HepG2 (cell line): ENCODE results near the gene NISCH. TPM values are rescaled to one million over a fixed set of nuclear protein-coding genes. Genes with fewer than 3 reads are reported as not detected.

Experiments used
- AKNA ChIP-seq: sonication (generic); formaldehyde crosslinking; IDR thresholded peaks from 2 replicates; pipeline ENCODE4 v1.4.0; 2020; ENCODE audit warnings: missing genetic modification reagents, borderline replicate concordance
- CSRNP1 ChIP-seq: sonication (generic); formaldehyde crosslinking; IDR thresholded peaks from 2 replicates; pipeline ENCODE4 v1.8.1; 2023; ENCODE audit warnings: mild to moderate bottlenecking, missing genetic modification reagents
- MYPOP ChIP-seq: sonication (generic); formaldehyde crosslinking; IDR thresholded peaks from 2 replicates; pipeline ENCODE4 v1.8.1; 2023; ENCODE audit warnings: mild to moderate bottlenecking, moderate library complexity, missing genetic modification reagents
- PLSCR1 ChIP-seq: sonication (generic); formaldehyde crosslinking; IDR thresholded peaks from 2 replicates; pipeline ENCODE4 v1.5.0; 2020; ENCODE audit warnings: missing genetic modification reagents, mild to moderate bottlenecking, borderline replicate concordance
- SNAPC4 ChIP-seq: sonication (generic); formaldehyde crosslinking; IDR thresholded peaks from 2 replicates; pipeline ENCODE4 v1.4.0; 2020; ENCODE audit warnings: mild to moderate bottlenecking, missing genetic modification reagents
- SRSF9 ChIP-seq: fragments of 200-400 bp; formaldehyde crosslinking; IDR thresholded peaks from 2 replicates; pipeline ENCODE4 v1.6.1; 2018; ENCODE audit warnings: borderline replicate concordance, mild to moderate bottlenecking, low read depth, low read length; ENCODE audit not compliant: insufficient read depth, poor library complexity, severe bottlenecking
- ZNF264 ChIP-seq: sonication (generic); formaldehyde crosslinking; IDR thresholded peaks from 2 replicates; pipeline ENCODE4 v1.4.0; 2020; ENCODE audit warnings: missing genetic modification reagents
- polyA plus RNA-seq, 8 experiments: library from polyadenylated mRNA; depleted of rRNA in 3 of 8; stranded (reverse) in 7 of 8; unstranded in 1 of 8; fragments of >200 nt; fragmentation: Illumina TruSeq in 4 of 8; extraction: Trizol in 4 of 8; gene quantifications; 2 replicates each; pipeline versions ENCODE4 v1.2.1 to v1.2.3, GENCODE V29; 2011 to 2016; ENCODE audit warnings: low read depth in 4 of 8, missing spikeins in 1 of 8, mixed read lengths in 1 of 8; ENCODE audit not compliant: insufficient read depth in 1 of 8
- total RNA-seq, 5 experiments: library from RNA; depleted of rRNA; stranded (reverse); fragments of >200 nt; fragmentation: Illumina TruSeq; extraction: Trizol; gene quantifications; 2 replicates each; pipeline ENCODE4 v1.2.3, GENCODE V29; 2016; ENCODE audit warnings: low read depth in 1 of 5
- TF ChIP-seq, protein P1 (sequence below): sonication (generic); formaldehyde crosslinking; IDR thresholded peaks from 2 replicates; pipeline ENCODE4 v1.5.1; 2020; ENCODE audit warnings: mild to moderate bottlenecking, missing genetic modification reagents, moderate library complexity

Gene NISCH
- total and polyA plus RNA-seq, 2 of the 13 experiments (the other 11 are each of a cell fraction or from before 2014, with no cell fraction given): 27.0 to 47.6 TPM

DNA sequence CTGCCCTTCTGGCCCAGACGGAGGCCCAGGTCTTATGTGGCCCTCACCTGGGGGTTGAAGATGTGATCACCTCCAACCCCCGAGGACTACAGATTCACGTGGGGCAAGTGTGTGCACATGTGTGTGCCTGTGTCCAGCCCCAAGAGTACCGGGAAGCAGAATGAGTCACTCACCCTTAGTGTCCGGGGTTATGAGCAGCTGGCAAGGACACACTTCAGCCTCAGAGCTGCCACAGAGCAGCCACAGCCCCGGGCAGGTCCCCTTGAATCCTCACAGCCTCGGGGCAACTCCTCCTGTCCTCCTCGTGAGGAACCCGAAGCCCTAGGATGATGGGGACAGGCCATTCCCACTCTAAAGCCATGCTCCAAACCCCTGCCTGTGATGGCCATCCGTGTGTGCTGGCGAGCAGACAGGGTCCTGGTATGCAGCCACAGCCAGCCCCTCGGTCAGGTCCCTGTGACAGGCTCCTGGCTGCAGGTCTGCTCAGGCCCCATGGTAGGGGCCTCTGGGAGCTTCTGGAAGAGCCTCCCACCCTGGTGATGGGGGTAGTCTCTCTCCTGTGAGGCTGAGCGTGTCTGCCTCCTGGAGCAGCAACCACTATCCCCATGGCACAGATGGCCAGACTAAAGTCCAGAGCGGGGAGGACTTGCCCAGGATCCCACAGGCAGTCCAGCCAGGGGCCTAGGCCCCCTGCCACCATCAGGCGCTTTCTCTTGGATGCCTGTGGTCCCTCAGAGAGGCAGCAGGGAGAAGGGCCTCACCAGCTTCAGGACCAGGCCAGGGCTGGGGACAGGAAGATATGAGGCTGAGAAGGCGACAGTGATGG, 40.6 kb downstream of the NISCH start (continued):
- TF ChIP-seq AKNA (CRISPR knock-in tag) (no peak), SRSF9 (no peak), SNAPC4 (CRISPR knock-in tag) (no peak), CSRNP1 (CRISPR knock-in tag) (no peak), ZNF264 (CRISPR knock-in tag) (no peak), MYPOP (CRISPR knock-in tag) (no peak), PLSCR1 (CRISPR knock-in tag) (no peak)
- TF ChIP-seq, protein P1, sequence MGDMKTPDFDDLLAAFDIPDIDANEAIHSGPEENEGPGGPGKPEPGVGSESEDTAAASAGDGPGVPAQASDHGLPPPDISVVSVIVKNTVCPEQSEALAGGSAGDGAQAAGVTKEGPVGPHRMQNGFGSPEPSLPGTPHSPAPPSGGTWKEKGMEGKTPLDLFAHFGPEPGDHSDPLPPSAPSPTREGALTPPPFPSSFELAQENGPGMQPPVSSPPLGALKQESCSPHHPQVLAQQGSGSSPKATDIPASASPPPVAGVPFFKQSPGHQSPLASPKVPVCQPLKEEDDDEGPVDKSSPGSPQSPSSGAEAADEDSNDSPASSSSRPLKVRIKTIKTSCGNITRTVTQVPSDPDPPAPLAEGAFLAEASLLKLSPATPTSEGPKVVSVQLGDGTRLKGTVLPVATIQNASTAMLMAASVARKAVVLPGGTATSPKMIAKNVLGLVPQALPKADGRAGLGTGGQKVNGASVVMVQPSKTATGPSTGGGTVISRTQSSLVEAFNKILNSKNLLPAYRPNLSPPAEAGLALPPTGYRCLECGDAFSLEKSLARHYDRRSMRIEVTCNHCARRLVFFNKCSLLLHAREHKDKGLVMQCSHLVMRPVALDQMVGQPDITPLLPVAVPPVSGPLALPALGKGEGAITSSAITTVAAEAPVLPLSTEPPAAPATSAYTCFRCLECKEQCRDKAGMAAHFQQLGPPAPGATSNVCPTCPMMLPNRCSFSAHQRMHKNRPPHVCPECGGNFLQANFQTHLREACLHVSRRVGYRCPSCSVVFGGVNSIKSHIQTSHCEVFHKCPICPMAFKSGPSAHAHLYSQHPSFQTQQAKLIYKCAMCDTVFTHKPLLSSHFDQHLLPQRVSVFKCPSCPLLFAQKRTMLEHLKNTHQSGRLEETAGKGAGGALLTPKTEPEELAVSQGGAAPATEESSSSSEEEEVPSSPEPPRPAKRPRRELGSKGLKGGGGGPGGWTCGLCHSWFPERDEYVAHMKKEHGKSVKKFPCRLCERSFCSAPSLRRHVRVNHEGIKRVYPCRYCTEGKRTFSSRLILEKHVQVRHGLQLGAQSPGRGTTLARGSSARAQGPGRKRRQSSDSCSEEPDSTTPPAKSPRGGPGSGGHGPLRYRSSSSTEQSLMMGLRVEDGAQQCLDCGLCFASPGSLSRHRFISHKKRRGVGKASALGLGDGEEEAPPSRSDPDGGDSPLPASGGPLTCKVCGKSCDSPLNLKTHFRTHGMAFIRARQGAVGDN (CRISPR knock-in tag): peak; percentile 67
